HG03095 (cell line): ENCODE results near the gene PDCD7.
"Not testable (repeated sequence)": the region's sequence is repeated elsewhere in the genome, so short reads cannot be mapped to it uniquely, and the experiment has no call there.

Source experiments
- ATAC-seq: cut with Tn5 transposase; IDR thresholded peaks from one replicate; pipeline ENCODE4 v1.9.1; 2021; ENCODE audit warnings: moderate library complexity; ENCODE audit not compliant: unreplicated experiment

PDCD7 gene, protein sequence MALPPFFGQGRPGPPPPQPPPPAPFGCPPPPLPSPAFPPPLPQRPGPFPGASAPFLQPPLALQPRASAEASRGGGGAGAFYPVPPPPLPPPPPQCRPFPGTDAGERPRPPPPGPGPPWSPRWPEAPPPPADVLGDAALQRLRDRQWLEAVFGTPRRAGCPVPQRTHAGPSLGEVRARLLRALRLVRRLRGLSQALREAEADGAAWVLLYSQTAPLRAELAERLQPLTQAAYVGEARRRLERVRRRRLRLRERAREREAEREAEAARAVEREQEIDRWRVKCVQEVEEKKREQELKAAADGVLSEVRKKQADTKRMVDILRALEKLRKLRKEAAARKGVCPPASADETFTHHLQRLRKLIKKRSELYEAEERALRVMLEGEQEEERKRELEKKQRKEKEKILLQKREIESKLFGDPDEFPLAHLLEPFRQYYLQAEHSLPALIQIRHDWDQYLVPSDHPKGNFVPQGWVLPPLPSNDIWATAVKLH

DNA sequence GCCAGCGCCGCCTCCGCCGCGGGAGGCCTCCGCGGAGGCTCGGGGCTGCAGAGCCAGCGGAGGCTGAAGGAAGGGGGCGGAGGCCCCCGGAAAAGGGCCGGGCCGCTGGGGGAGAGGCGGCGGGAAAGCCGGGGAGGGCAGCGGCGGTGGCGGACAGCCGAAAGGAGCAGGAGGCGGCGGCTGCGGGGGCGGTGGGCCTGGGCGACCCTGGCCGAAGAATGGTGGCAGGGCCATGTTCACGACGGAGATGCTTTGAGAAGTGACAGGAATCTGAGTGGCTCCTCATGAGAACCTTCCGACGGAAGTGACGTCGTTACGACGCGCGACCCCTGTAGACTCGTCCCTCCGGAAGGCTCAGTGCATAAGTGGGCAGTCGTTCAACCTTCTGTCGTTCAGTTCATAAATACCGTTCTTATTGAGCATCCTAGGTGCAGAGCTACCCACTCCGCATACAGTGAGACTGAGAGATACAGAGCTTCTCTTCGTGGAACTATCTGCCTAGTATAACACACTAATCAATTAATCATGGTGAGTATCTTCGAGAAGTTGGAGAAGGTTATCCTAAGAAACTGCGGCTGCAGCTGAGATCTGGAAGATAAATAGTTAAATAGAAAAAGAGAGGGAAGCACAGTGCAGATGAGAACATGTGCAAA, at the start of gene PDCD7:
Gene PDCD7 (minus strand): TSS at position 261 of the 653 bp plus-strand sequence. CDS start 27 bp downstream, at position 234.
- peak; percentile 80 for ATAC-seq

DNA sequence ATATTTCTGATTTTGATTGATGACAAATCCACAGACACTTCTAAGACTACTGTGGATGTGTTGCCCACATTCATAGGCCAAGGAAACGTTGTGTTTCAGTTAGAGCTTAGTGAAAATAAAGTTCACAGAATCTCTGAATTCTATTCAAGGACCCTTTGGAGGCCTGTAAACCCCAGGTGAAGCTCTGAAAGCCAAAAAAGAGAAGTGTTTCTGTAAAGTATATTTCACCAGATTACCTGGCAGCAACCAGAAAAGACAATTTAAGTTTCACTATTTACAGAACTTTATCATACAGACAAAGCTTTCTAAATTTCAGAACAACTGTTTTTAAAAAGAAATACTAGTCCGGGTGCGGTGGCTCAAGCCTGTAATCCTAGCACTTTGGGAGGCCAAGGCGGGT, 48.9 kb upstream of the PDCD7 start:
- ATAC-seq = no peak

DNA sequence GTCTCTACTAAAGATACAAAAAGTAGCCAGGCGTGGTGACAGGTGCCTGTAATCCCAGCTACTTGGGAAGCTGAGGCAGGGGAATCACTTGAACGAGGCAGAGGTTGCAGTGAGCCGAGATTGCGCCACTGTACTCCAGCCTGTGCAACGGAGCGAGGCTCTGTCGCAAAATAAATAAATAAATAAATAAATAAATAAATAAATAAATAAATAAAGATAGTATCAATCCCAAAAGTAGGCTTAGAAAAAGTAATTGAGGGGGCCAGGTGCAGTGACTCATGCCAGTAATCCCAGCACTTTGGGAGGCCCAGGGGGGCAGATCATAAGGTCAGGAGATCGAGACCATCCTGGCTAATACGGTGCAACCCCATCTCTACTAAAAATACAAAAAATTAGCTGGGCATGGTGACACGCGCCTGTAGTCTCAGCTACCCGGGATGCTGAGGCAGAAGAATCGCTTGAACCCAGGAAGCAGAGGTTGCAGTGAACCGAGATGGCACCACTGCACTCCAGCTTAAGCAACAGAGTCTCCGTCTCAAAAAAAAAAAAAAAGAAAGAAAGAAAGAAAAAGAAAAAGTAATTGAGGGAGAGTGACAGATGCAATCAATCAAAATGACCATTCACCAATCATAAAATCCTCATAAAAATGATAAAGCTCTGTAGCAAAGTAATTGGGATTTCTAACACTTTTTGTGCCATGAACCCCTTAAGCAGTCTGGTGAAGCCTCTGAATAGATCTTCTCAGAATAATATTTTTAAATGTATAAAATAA, 48.2 kb upstream of the PDCD7 start:
- not testable (repeated sequence) for ATAC-seq

DNA sequence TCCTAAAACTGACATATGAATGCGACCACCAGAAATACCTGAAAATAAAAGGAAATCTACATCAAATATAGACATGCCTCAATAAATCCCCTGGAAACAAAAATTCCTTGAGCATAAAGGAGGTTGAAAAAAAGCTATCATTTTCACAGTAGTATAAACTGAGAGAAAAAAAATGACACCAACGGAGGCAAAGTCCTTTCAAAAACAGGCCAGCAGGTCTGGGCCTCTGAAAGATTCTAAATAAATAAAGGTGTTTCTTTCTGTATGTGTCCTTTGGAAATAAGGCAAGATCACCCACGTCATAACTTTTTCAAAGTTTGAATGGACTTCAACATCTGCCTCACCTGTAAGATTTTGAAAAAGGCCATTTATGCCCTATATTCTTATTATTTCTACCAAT, 46.6 kb upstream of the PDCD7 start:
- ATAC-seq = no peak

DNA sequence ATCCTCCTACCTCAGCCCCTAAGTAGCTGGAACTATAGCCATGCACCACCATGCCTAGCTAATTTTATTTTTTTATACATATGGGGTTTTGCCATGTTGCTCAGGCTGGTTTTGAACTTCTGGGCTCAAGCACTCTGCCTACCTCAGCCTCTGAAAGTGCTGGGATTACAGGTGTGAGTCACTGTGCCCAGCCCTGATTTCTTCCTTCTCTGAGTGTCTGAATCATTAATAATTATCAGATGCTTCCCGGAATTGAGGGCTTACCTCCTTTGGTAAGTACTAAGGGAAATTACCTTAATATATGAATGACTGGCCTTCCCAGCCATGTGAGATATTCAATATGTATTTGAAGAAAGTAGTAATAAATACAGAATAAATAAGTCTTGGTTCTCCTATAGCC, 44.3 kb upstream of the PDCD7 start:
- no peak for ATAC-seq

DNA sequence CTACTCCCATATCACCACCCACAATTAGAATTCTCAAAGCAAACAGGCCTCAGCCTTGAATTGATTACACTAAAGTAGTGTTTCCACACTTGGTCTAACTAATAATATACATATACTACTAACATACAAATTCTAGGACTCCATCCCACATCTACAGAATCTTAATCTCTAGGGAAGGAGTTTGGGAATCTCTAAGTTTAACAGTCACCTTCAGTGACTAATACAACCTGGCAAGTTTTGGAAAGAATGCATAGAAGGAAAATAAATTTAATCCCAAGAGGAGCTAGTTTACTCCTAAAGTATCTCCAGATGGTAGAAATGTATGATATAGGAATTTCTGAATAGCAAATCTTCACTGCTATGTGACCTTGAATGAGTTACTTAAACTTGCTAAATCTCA, 42.4 kb upstream of the PDCD7 start:
- ATAC-seq = no peak

DNA sequence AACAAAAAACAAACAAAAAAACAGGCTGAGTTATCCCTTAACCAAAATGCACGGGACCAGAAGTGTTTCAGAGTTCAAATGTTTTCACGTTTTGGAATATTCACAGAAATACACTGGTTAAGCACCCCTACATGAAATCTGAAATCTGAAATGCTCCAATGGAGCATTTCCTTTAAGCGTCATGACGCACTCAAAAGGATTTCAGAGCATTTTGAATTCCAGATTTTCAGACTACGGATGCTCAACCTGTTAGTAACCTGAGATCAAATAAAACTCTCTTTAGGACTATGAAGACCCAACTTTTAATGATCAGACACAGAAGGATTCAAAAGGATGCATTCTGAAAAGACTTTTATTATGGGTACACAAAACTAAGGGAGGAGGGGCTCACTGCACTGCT, 41.9 kb upstream of the PDCD7 start:
- ATAC-seq = no peak

DNA sequence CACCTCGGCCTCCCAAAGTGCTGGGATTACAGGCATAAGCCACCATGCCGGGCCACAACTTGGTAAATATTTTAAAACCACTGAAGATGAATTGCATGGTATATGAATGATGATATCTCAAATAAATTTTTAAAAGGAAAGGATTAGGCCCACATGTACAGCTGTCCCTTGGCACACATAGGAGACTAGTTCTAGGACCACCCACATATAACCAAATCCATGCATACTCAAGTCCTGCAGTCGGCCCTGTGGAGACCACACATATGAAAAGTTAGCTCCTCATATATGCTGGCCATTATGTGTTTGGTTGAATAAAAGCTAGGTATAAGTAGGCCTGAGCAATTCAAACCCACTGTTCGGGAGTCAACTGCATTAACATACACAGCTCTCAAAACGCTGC, 40.9 kb upstream of the PDCD7 start:
- no peak for ATAC-seq

DNA sequence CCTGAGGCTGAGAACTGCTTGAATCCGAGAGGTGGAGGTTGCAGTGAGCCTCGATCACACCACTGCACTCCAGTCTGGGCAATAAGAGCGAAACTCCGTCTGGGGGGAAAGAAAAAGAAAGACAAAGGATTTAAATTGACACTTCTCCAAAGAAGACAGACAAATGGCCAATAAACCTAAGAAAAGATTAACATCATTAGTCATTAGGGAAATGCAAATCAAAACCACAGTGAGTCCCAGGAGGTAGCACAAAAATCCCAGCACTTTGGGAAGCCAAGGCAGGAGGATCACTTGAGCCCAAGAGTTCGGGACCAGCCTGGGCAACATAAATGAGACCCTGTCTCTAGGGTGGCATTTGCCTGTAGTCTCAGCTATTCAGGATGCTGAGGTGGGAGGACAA, 38.9 kb upstream of the PDCD7 start:
- ATAC-seq = no peak

DNA sequence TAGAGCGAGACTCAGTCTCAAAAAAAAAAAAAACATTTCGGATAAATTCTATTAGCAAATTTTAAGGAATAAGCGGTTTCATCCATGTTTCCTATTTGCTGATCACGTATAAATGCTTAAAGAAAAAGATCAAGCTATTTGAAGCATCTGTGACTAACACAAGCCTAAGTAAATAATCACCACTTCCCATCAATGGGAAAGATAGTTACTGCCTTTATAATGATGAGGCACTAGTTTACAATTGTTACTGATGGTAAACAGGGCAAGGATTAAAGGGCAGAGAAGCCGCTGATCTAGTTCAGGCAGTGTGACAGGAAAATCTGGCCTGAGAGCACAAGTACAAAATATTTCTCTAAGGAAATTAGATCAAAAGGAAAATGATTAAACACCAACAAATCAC, 37.8 kb upstream of the PDCD7 start:
- ATAC-seq = no peak

DNA sequence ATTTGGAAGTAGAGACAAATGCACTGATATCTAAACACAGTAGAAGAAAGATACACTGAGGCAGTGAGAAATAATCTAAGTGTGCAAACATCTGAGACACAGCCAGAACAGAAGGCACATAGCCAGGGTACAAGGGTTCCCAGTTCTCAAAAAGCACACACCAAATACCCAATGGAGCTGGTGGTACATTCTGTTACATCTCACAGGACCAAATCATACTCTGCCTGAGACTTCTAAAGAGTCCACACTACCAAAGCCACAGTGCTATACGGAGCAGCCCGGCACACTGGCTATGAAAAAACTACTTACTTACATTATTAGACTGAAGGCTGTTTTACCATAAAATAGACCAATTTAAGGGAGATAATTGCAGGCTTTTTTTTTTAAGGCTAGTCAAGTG, 32.3 kb upstream of the PDCD7 start:
- no peak for ATAC-seq

DNA sequence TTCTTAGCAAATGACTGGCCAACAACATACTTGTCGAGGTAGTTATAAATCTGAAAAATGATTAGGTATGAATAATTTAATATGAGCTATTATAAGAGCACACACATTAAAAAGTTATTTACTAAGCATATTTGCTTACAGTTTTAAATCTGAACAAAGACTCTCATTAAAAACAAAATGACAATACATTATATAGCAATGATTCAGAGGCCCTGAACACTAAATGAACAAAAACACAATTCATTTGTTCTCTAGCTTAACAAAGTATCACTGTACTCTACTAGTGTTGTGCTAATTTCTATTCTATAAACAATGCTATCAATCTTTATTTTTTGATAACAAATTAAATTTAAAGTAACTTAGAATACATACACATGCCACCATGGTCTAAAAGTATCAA, 30.5 kb upstream of the PDCD7 start:
- no peak for ATAC-seq

DNA sequence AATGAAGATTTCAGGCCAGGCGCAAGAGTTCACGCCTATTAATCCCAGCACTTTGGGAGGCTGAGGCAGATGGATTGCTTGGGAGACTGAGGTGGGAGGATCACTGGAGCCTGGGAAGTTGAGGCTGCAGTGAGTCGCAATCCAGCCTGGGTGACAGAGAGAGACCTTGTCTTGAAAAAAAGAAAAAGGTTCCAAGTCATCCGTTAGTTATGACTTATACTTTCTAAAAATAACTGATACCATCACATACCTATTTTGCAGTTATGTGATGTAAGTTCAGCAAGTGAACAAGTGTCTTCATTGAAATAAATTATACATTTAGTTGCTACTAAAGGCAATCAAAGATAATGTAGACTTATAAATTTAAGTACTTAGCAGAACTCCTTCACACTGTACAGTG, 29.4 kb upstream of the PDCD7 start:
- no peak for ATAC-seq

DNA sequence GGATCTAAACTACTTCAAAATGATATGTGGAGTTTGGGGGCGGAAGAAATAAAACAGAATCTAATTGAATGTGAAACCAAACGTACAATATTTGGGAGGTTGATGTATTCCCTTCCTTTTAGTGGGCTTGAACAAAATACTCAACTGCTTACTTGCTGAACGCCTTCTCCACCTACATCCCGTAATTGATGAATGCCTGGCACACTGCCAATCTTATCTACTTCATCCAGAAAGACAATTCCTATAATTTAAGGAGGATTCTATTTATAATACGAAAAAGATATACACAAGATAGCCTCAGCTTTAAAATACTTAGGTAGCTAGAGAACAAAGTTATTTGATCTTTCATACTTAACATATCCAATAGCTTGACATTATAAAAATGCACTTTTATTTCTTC, 23.1 kb upstream of the PDCD7 start:
- no peak for ATAC-seq

DNA sequence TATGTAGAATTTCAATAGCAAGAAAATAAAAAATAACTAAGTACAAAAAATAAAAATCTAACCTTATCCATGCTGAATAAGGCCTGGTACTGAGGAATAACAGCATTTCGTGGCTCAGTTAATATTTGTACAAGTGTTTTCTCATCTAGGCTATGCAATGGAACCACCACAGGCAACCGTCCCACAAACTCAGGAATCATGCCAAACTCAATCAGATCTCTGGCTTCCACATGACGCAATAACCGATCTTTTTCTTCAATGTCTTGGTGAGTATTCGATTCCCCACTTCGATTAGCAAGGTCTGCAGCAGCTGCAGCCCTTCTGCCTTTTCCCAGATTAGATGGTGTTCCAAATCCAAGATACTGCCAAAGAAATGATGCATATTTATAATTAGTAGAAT, 21.1 kb upstream of the PDCD7 start:
- ATAC-seq = no peak

DNA sequence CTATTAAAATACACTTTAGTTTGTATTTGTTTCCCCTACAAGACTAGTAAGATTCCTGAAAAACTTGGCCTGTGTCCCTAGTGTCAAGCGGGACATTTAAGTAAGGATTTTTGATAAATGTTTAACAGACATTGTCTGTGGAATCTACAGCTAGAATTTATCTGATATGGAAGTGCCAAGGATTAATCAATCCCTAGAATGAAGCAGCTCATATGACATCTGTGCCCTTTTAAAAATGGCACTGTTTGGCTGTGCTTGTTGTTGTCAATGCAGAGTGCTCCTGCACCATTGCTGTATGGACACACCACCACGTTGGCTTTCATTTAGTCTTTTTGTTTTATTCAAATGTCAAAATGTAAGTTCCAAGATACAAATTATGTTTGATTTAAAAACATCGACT, 14.3 kb upstream of the PDCD7 start:
- no peak for ATAC-seq

DNA sequence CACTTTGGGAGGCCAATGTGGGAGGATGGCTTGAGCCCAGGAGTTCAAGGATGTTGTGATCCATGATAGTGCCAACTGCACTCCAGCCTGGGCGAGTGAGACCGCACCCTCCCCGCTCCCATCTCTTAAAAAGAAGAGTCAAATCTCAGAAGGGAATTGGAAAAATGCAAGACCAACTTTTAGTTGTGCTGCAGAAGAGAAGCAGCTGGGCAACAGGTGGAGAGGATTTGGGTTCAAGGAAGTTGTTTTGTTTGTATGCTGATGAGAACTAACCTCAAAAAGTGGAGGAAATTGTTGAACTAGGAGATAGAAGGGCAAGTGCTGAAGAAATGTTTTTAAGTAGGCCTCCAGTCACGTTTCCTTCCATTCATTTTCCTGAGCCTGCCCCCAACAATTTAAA, 12.8 kb upstream of the PDCD7 start:
- ATAC-seq = no peak

DNA sequence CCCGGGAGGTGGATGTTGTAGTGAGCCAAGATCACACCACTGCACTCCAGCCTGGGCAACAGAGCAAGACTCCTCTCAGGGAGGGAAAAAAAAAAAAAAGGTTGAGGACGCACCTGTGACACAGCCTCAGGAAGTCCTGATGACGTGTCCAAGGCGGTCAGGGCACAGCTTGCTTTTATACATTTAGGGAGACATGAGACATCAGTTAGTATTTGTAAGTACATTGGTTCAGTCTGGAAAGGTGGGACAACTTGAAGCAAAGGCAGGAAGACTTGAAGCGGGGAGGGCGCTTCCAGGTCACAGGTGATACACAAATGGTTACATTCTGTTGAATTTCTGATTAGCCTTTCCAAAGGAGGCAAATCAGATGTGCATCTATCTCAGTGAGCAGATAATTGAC, 5.0 kb upstream of the PDCD7 start:
- ATAC-seq = not testable (repeated sequence)

DNA sequence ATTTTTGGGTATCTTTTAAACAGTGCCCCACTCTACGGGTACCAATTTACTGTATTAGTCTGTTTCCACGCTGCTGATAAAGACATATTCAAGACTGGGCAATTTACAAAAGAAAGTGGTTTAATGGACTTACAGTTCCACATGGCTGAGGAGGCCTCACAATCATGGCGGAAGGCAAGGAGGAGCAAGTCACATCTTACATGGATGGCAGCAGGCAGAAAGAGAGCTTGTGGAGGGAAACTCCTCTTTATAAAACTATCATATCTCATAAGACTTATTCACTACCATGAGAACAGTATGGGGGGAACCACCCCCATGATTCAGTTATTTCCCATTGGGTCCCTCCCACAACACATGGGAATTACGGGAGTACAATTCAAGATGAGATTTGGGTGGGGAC, 4.3 kb upstream of the PDCD7 start:
- ATAC-seq = not testable (repeated sequence)

DNA sequence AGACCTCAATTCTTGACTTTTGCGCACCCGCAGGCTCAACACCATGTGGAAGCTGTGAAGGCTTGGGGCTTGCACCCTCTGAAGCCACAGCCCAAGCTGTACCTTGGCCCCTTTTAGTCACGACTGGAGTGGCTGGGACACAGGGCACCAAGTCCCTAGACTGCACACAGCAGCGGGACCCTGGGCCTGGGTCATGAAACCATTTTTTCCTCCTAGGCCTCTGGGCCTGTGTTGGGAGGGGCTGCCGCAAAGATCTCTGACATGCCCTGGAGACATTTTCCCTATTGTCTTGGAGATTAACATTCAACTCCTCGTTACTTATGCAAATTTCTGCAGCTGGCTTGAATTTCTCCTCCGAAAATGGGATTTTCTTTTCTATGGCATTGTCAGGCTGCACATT, 3.5 kb upstream of the PDCD7 start:
- ATAC-seq = not testable (repeated sequence)

DNA sequence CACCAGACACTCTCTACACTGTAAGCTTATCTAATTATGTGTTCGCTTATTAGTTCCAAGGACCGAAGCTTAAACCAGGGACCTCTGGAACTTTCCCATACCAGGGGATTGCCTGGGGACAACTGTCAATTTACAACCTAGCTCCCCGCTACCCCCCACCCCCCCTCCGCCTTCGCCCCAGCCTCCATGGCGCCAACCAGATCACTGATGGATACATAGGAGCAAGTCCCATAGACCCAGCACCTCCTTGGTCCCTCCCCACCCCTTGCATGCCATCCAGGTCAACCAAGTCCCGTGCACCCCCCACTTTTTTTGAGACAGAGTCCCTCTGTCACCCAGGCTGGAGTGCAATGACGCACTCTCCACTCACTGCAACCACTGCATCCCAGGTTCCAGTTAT, 930 bp upstream of the PDCD7 start:
- no peak for ATAC-seq
